Measurements from ENCODE around the gene NTN1. TPM values are rescaled to one million over a fixed set of nuclear protein-coding genes. Genes with fewer than 3 reads are reported as not detected.
A peak's percentile ranks its signal among the peaks of the same experiment; 100 is the strongest.

The NTN1 gene
- polyA plus RNA-seq, 3 donors, result 0.03 to 0.04 TPM; not detected in 1

DNA sequence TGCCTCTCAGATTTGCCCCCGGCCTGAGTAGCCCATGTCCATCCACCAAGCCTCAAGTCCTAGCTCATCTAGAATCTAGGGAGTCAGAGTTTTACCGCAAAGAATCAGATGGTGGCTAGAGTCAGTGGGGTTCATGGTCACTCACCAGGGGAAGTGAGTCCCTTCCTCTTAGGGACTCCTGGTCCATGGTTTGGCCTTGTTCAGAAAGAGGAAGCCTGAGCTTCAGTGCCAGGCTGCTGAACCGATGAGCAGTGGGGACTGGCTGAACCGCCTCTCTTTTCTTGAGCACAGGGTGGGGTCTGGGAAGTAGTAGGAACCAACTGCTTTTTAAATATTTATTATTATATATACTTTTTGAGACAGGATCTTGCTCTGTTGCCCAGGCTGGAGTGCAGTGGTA, 160.3 kb downstream of the NTN1 start:
- Histone ChIP-seq H3K27me3 (ENCODE audit: control insufficient read depth in 2 of 2, insufficient read depth in 2 of 2, low read length in 2 of 2) (no peaks in the 10 kb centered on the region), H3K4me3 (replicated peaks in 1 of 3; ENCODE audit: low read depth in 2 of 3, low read length in 3 of 3) (no peak overlapping the region), H3K36me3 (replicated peaks in 1 of 2; ENCODE audit: control insufficient read depth in 1 of 2, insufficient read depth in 2 of 2, low read length in 2 of 2) (no peaks in the 10 kb centered on the region), H3K79me2 (ENCODE audit: insufficient read depth, low read length) (no peaks in the 10 kb centered on the region), H3K9ac (ENCODE audit: insufficient read depth, low read length, poor library complexity, severe bottlenecking) (no peak overlapping the region), H2AFZ (ENCODE audit: insufficient read depth, low read depth, low read length, poor library complexity, severe bottlenecking) (no peak overlapping the region), H3K27ac (ENCODE audit: low read depth in 1 of 2, low read length in 2 of 2) (no peak overlapping the region), H3K9me3 (replicated peaks in 1 of 2; ENCODE audit: control insufficient read depth in 1 of 2, insufficient read depth in 1 of 2, low read length in 2 of 2) (no peaks in the 10 kb centered on the region), H3K4me1 (ENCODE audit: control insufficient read depth in 1 of 2, insufficient read depth in 2 of 2, low read length in 2 of 2) (no peaks in the 10 kb centered on the region), H4K20me1 (ENCODE audit: insufficient read depth, low read length) (no peaks in the 10 kb centered on the region), H3K4me2 (replicated peaks; ENCODE audit: extremely low read depth, low read length, poor library complexity, severe bottlenecking) (no peak overlapping the region)
- peak in 2 of 3 donors; percentile 7 to 12 for DNase-seq
- intact Hi-C loops (cut with micrococcal nuclease), result no loop called here
- TF ChIP-seq CTCF (IDR thresholded peaks at IDR 0.05), result no peak
- peaks cover 4 to 11% (median 7%) of the 10 kb centered on the region in 3 donors for H3K27me3 Mint-ChIP-seq (ENCODE audit: low read depth in 3 of 3)
- H3K27ac Mint-ChIP-seq, result peak overlapping the region in 2 of 7 donors; percentile 15 to 37
- 80% methylated on average over 1 of the region's 4 CpGs for WGBS (ENCODE audit: insufficient coverage)
- H3K4me3 Mint-ChIP-seq, result no peak overlapping the region
- H3K4me1 Mint-ChIP-seq, result no peaks in the 10 kb centered on the region
- H3K9me3 Mint-ChIP-seq, result peaks cover 0 to 3% (median 0%) of the 10 kb centered on the region in 7 donors
- H3K36me3 Mint-ChIP-seq, result no peaks in the 10 kb centered on the region

DNA sequence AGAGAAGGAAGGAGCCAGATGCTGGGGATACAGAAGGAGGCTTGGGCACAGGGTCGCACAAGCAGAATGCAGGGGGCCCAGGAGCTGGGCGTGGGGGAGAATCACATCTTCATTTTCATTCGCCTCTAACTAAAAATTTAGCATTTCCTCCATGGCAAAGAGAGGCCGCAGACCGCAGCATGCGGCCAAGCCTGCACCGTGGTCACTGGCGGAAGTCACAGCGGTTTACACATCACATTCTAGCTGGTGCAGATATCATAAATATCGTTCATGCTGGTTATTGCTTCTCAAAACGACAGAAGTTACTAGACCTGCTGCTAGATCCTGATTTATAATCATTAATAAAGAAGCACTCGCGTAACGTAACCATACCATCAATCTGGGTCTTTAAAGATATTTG, 162.0 kb downstream of the NTN1 start:
- Histone ChIP-seq H3K36me3 (replicated peaks in 1 of 2; ENCODE audit: control insufficient read depth in 1 of 2, insufficient read depth in 2 of 2, low read length in 2 of 2) (no peaks in the 10 kb centered on the region), H3K9me3 (replicated peaks in 1 of 2; ENCODE audit: control insufficient read depth in 1 of 2, insufficient read depth in 1 of 2, low read length in 2 of 2) (no peaks in the 10 kb centered on the region), H3K4me3 (replicated peaks in 1 of 3; ENCODE audit: low read depth in 2 of 3, low read length in 3 of 3) (no peak overlapping the region), H4K20me1 (ENCODE audit: insufficient read depth, low read length) (no peaks in the 10 kb centered on the region), H3K4me2 (replicated peaks; ENCODE audit: extremely low read depth, low read length, poor library complexity, severe bottlenecking) (no peak overlapping the region), H3K27me3 (ENCODE audit: control insufficient read depth in 2 of 2, insufficient read depth in 2 of 2, low read length in 2 of 2) (no peaks in the 10 kb centered on the region), H2AFZ (ENCODE audit: insufficient read depth, low read depth, low read length, poor library complexity, severe bottlenecking) (no peak overlapping the region), H3K4me1 (ENCODE audit: control insufficient read depth in 1 of 2, insufficient read depth in 2 of 2, low read length in 2 of 2) (no peaks in the 10 kb centered on the region), H3K9ac (ENCODE audit: insufficient read depth, low read length, poor library complexity, severe bottlenecking) (no peak overlapping the region), H3K27ac (ENCODE audit: low read depth in 1 of 2, low read length in 2 of 2) (no peak overlapping the region), H3K79me2 (ENCODE audit: insufficient read depth, low read length) (no peaks in the 10 kb centered on the region)
- peaks cover 4 to 12% (median 6%) of the 10 kb centered on the region in 3 donors for H3K27me3 Mint-ChIP-seq (ENCODE audit: low read depth in 3 of 3)
- intact Hi-C loops (cut with micrococcal nuclease), result no loop called here
- WGBS (ENCODE audit: insufficient coverage), result 85% methylated on average over 7 of the region's 14 CpGs
- DNase-seq, result no peak
- peaks cover 0 to 3% (median 0%) of the 10 kb centered on the region in 7 donors for H3K9me3 Mint-ChIP-seq
- no peak for TF ChIP-seq CTCF (IDR thresholded peaks at IDR 0.05)
- H3K27ac Mint-ChIP-seq, result peak overlapping the region in 1 of 7 donors; percentile 42
- H3K4me3 Mint-ChIP-seq, result no peak overlapping the region
- no peaks in the 10 kb centered on the region for H3K36me3 Mint-ChIP-seq
- no peaks in the 10 kb centered on the region for H3K4me1 Mint-ChIP-seq
